Neural progenitor cell (in vitro differentiated cells): ENCODE data around the gene ANXA11.

ENCODE experiments used
- CTCF ChIP-seq: fragments of 200-600 bp; sonication (generic); IDR thresholded peaks from 2 replicates; pipeline ENCODE4 v1.5.1; 2017; ENCODE audit warnings: antibody characterized with exemption, mild to moderate bottlenecking
- EZH2 ChIP-seq: fragments of 200-600 bp; sonication (generic); IDR thresholded peaks from 2 replicates; pipeline ENCODE4 v1.6.1; 2017; ENCODE audit warnings: antibody characterized with exemption, mild to moderate bottlenecking, moderate library complexity

- TF ChIP-seq EZH2 (no peak), CTCF (no peak)
Measured at GRCh38 chr10:80141696-80142460, 63.5 kb downstream of the ANXA11 start.
